ENCODE data around the gene ARHGEF7.

GRCh38 chr13:111337206-111337605 lies 222.1 kb downstream of the ARHGEF7 start:
- no peak for TF ChIP-seq CTCF (conservative IDR thresholded peaks at IDR 0.05; ENCODE audit: low read length)
- no peak for TF ChIP-seq EZH2phosphoT487 (IDR thresholded peaks at IDR 0.05; ENCODE audit: borderline replicate concordance)
